Right cardiac atrium (tissue), 5 donors: ENCODE data around the gene ZNF484. TPM values are rescaled to one million over a fixed set of nuclear protein-coding genes. Genes with fewer than 3 reads are reported as not detected.
"Not testable (repeated sequence)": the region's sequence is repeated elsewhere in the genome, so short reads cannot be mapped to it uniquely, and the experiment has no call there.

Experiments
- ATAC-seq, 2 donors: fragments of 200-7000 bp; cut with Tn5 transposase; one replicate each; pipeline versions ENCODE4 v1.8.0 to v1.9.1; 2020; ENCODE audit warnings: moderate library complexity in 2 of 2, mild to moderate bottlenecking in 1 of 2
- DNase-seq, 3 donors: peaks; one replicate each; pipeline ENCODE4 v3.0.0-alpha.2; 2020
- H3K27ac ChIP-seq: one replicate; pipeline ENCODE4 v1.5.1; 2013; ENCODE audit warnings: mild to moderate bottlenecking, low read length, control low read depth, moderate library complexity
- H3K27me3 ChIP-seq: one replicate; pipeline ENCODE4 v1.6.1; 2013; ENCODE audit not compliant: control insufficient read depth, insufficient read depth
- H3K4me1 ChIP-seq: one replicate; pipeline ENCODE4 v1.6.1; 2013; ENCODE audit warnings: low read length; ENCODE audit not compliant: control insufficient read depth, insufficient read depth
- H3K4me3 ChIP-seq: one replicate; pipeline ENCODE4 v1.5.1; 2013; ENCODE audit warnings: low read length, control low read depth
- H3K9me3 ChIP-seq: one replicate; pipeline ENCODE4 v1.6.1; 2013; ENCODE audit warnings: low read length; ENCODE audit not compliant: control insufficient read depth
- WGBS: extraction: QIAGEN DNeasy Blood & Tissue Kit; methylation state at CpG from one replicate; pipeline ENCODE4 v1.1.7; 2013; 5-methylcytosine and 5-hydroxymethylcytosine counted together
- intact Hi-C, 4 donors: fragments of 100-400 bp; cut with DNase I; formaldehyde crosslinking; loops; one replicate each; pipeline versions ENCODE4 v1.11.0 to v1.14.0; 2022 to 2023
- polyA plus RNA-seq: library from polyadenylated mRNA; stranded (reverse); fragments of 200-250 nt; gene quantifications from one replicate; pipeline ENCODE4 v1.2.3, GENCODE V29; 2013
- total RNA-seq, 4 donors: library from RNA; stranded (reverse); fragmentation: NEBNext Ultra II Directional; extraction: Animal tissue kit (Norgen Biotek cat#: 25700); gene quantifications; one replicate each; pipeline ENCODE4 v1.2.1, GENCODE V29; 2021
- donor health status: healthy with polysubstance abuse.
- donor health status: DM: no; HTN: yes; CAD: no.
- donor health status: DM: no; HTN: no; CAD: no.
- donor health status: DM: no; HTN: yes; CAD: no; lungs with severe emphysema.
- donor health status: DM: yes; HTN: yes; CAD: no.

Gene ZNF484
- total and polyA plus RNA-seq, 5 donors: 1.5 to 8.2 (median 7.2) TPM

- ATAC-seq (peak; percentile 78 to 87), DNase-seq (peak; percentile 74 to 87 (median 86))
- Histone ChIP-seq H3K27me3 (no peaks in the 10 kb centered on the region), H3K4me3 (peak overlapping the region; percentile 25), H3K27ac (no peak overlapping the region), H3K9me3 (no peaks in the 10 kb centered on the region), H3K4me1 (no peaks in the 10 kb centered on the region)
- 1% methylated on average over 60 of the region's 60 CpGs for WGBS
- intact Hi-C loops: no loop called here
Observed at GRCh38 chr9:92808726-92809451, 68.9 kb downstream of the ZNF484 start.

GRCh38 chr9:92807757-92808725, 69.8 kb downstream of the ZNF484 start:
- WGBS: 5% methylated on average over 76 of the region's 76 CpGs
- Histone ChIP-seq H3K4me1 (no peaks in the 10 kb centered on the region), H3K4me3 (no peak overlapping the region), H3K27ac (no peak overlapping the region), H3K9me3 (no peaks in the 10 kb centered on the region), H3K27me3 (no peaks in the 10 kb centered on the region)
- intact Hi-C loops: no loop called here
- ATAC-seq (peak; percentile 28 to 34), DNase-seq (peak in 2 of 3 donors; percentile 44 to 50)

GRCh38 chr9:92807031-92807756, 70.6 kb downstream of the ZNF484 start:
- no peaks in the 10 kb centered on the region for H3K9me3 ChIP-seq
- H3K4me3 ChIP-seq: no peak overlapping the region
- WGBS: 10% methylated on average over 44 of the region's 44 CpGs
- H3K27me3 ChIP-seq: no peaks in the 10 kb centered on the region
- DNase-seq (no peak), ATAC-seq (no peak)
- intact Hi-C loops: no loop called here
- no peak overlapping the region for H3K27ac ChIP-seq
- no peaks in the 10 kb centered on the region for H3K4me1 ChIP-seq

- no peaks in the 10 kb centered on the region for H3K9me3 ChIP-seq
- DNase-seq (no peak), ATAC-seq (no peak)
- H3K27me3 ChIP-seq: no peaks in the 10 kb centered on the region
- 79% methylated on average over 6 of the region's 6 CpGs for WGBS
- no peak overlapping the region for H3K4me3 ChIP-seq
- no peaks in the 10 kb centered on the region for H3K4me1 ChIP-seq
- intact Hi-C loops: no loop called here
- H3K27ac ChIP-seq: no peak overlapping the region
Observed at GRCh38 chr9:92804727-92805126, 73.1 kb downstream of the ZNF484 start.

- Histone ChIP-seq H3K4me3 (no peak overlapping the region), H3K4me1 (no peaks in the 10 kb centered on the region), H3K27ac (no peak overlapping the region), H3K27me3 (no peaks in the 10 kb centered on the region), H3K9me3 (no peaks in the 10 kb centered on the region)
- DNase-seq: no peak
- intact Hi-C loops: loop anchor here in 1 of 4 donors (10.0 kb wide), 1 partner anchor 74 kb away; no protein-coding TSS in a partner anchor
- WGBS: 93% methylated on average over 11 of the region's 11 CpGs
- ATAC-seq: no peak
Observed at GRCh38 chr9:92798358-92798757, 79.5 kb downstream of the ZNF484 start.

- H3K27me3 ChIP-seq, H3K27ac ChIP-seq, H3K4me3 ChIP-seq, H3K9me3 ChIP-seq, H3K4me1 ChIP-seq, DNase-seq: not testable (repeated sequence)
- peak in 1 of 2 donors; percentile 38 for ATAC-seq
- WGBS: 49% methylated on average over 9 of the region's 9 CpGs
- intact Hi-C loops: loop anchor here in 1 of 4 donors (10.0 kb wide), 1 partner anchor 72 kb away; no protein-coding TSS in a partner anchor
Observed at GRCh38 chr9:92796337-92796804, 81.5 kb downstream of the ZNF484 start.

- DNase-seq (no peak), ATAC-seq (no peak)
- Histone ChIP-seq H3K4me1 (no peaks in the 10 kb centered on the region), H3K9me3 (no peaks in the 10 kb centered on the region), H3K27ac (no peak overlapping the region), H3K27me3 (no peaks in the 10 kb centered on the region), H3K4me3 (no peak overlapping the region)
- intact Hi-C loops: loop anchor here in 1 of 4 donors (10.0 kb wide), 1 partner anchor 71 kb away; no protein-coding TSS in a partner anchor
- WGBS: 61% methylated on average over 9 of the region's 9 CpGs
Observed at GRCh38 chr9:92795598-92796336, 82.1 kb downstream of the ZNF484 start.

Other genes starting within 250 kb of the ZNF484 start
- 10 to 100 TPM; 10.2 to 20.9 (median 11.6) TPM for gene IPPK, start 207.9 kb downstream of the ZNF484 start, total RNA-seq
- gene IPPK, start 207.9 kb downstream of the ZNF484 start, polyA plus RNA-seq: 8.6 TPM
- 10 to 100 TPM; 29.5 to 36.0 (median 33.8) TPM for gene BICD2, start 113.2 kb downstream of the ZNF484 start, total RNA-seq
- 20.0 TPM for gene BICD2, start 113.2 kb downstream of the ZNF484 start, polyA plus RNA-seq
- gene FGD3, start 69.5 kb upstream of the ZNF484 start, total RNA-seq: 1 to 10 TPM; 2.5 to 3.2 (median 2.9) TPM
- 1.1 TPM for gene FGD3, start 69.5 kb upstream of the ZNF484 start, polyA plus RNA-seq
- gene SUSD3, start 180.7 kb upstream of the ZNF484 start, total RNA-seq: 1 to 10 TPM; 1.0 to 2.0 (median 1.3) TPM
- gene SUSD3, start 180.7 kb upstream of the ZNF484 start, polyA plus RNA-seq: 0.16 TPM
- gene CARD19, start 218.2 kb upstream of the ZNF484 start, total RNA-seq: 10 to 100 TPM; 17.7 to 26.6 (median 22.5) TPM
- gene CARD19, start 218.2 kb upstream of the ZNF484 start, polyA plus RNA-seq: 30.3 TPM